Nephron (organoid): ENCODE data around the gene KCNIP4.

Experiments
- H3K27ac Mint-ChIP-seq, 3 experiments: 2 replicates each; pipeline ENCODE4 v1.8.0; 2020; ENCODE audit warnings: mixed read lengths in 3 of 3, mild to moderate bottlenecking in 2 of 3, moderate library complexity in 1 of 3
- H3K27me3 Mint-ChIP-seq: 2 replicates; pipeline ENCODE4 v1.8.0; 2021; ENCODE audit warnings: low read depth, mild to moderate bottlenecking, moderate library complexity, mixed read lengths
- H3K36me3 Mint-ChIP-seq: 2 replicates; pipeline ENCODE4 v1.8.0; 2020; ENCODE audit warnings: low read depth, mixed read lengths
- H3K4me1 Mint-ChIP-seq: 2 replicates; pipeline ENCODE4 v1.8.0; 2020; ENCODE audit warnings: mixed read lengths
- H3K4me3 Mint-ChIP-seq, 3 experiments: 2 replicates each; pipeline ENCODE4 v1.8.0; 2020; ENCODE audit warnings: mild to moderate bottlenecking in 3 of 3, mixed read lengths in 3 of 3, moderate library complexity in 2 of 3
- H3K9me3 Mint-ChIP-seq: 2 replicates; pipeline ENCODE4 v1.8.0; 2020; ENCODE audit warnings: mixed read lengths
- TF ChIP-seq, protein P1 (sequence below), 3 experiments: fragments of 200-600 bp; sonication (generic); IDR thresholded peaks; one replicate each; pipeline ENCODE4 v1.5.0; 2021; ENCODE audit warnings: antibody characterized with exemption in 3 of 3; ENCODE audit not compliant: unreplicated experiment in 3 of 3

Gene KCNIP4

DNA sequence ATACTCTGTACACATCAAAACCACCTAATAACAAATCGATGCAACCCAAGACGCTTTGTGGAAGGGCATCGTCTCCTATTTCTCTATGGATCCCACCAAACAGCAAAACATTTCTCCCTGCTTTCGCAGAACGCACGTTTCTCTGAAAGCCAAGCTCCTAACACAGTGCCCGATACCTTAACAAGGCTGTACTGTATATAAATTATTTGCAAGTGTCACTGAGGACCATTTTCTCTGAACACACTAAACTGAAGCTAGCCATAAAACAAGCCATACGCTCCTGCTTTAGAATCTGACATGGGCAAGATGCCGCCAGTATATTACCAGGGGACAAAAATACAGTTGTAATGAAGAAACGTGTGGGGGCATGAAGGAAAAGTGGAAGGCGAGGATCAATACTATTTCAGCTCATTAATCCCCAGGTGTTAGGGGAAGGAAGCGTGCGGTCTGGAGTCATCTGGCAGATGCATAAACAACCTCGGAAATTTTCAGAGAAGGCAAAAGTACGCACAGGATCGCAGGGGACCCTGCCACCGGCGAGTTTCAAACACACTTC is 703 bp downstream of the KCNIP4 start:
- Mint-ChIP-seq H3K27me3 (peaks cover 81% of the 10 kb centered on the region), H3K36me3 (no peaks in the 10 kb centered on the region), H3K4me3 (peak overlapping the region; percentile 77 to 82 (median 77)), H3K27ac (no peak overlapping the region), H3K4me1 (peaks cover 6% of the 10 kb centered on the region), H3K9me3 (no peaks in the 10 kb centered on the region)
- TF ChIP-seq, protein P1, sequence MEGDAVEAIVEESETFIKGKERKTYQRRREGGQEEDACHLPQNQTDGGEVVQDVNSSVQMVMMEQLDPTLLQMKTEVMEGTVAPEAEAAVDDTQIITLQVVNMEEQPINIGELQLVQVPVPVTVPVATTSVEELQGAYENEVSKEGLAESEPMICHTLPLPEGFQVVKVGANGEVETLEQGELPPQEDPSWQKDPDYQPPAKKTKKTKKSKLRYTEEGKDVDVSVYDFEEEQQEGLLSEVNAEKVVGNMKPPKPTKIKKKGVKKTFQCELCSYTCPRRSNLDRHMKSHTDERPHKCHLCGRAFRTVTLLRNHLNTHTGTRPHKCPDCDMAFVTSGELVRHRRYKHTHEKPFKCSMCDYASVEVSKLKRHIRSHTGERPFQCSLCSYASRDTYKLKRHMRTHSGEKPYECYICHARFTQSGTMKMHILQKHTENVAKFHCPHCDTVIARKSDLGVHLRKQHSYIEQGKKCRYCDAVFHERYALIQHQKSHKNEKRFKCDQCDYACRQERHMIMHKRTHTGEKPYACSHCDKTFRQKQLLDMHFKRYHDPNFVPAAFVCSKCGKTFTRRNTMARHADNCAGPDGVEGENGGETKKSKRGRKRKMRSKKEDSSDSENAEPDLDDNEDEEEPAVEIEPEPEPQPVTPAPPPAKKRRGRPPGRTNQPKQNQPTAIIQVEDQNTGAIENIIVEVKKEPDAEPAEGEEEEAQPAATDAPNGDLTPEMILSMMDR (IDR thresholded peaks at IDR 0.05; ENCODE audit: unreplicated experiment in 3 of 3), result no peak

GRCh38 chr4:21946858-21947257 is 1.7 kb downstream of the KCNIP4 start:
- Mint-ChIP-seq H3K36me3 (no peaks in the 10 kb centered on the region), H3K4me1 (peaks cover 6% of the 10 kb centered on the region), H3K9me3 (no peaks in the 10 kb centered on the region), H3K27me3 (peaks cover 77% of the 10 kb centered on the region), H3K27ac (no peak overlapping the region), H3K4me3 (peak overlapping the region; percentile 2 to 36 (median 24))
- TF ChIP-seq, protein P1 (IDR thresholded peaks at IDR 0.05; ENCODE audit: unreplicated experiment in 3 of 3), result no peak

GRCh38 chr4:21921526-21922180 is 26.9 kb downstream of the KCNIP4 start:
- H3K36me3 Mint-ChIP-seq, result no peaks in the 10 kb centered on the region
- H3K4me3 Mint-ChIP-seq, result no peak overlapping the region
- H3K4me1 Mint-ChIP-seq, result no peaks in the 10 kb centered on the region
- no peaks in the 10 kb centered on the region for H3K27me3 Mint-ChIP-seq
- no peaks in the 10 kb centered on the region for H3K9me3 Mint-ChIP-seq
- H3K27ac Mint-ChIP-seq, result no peak overlapping the region
- TF ChIP-seq, protein P1 (IDR thresholded peaks at IDR 0.05; ENCODE audit: unreplicated experiment in 3 of 3), result no peak

- no peak overlapping the region for H3K27ac Mint-ChIP-seq
- no peaks in the 10 kb centered on the region for H3K4me1 Mint-ChIP-seq
- no peak overlapping the region for H3K4me3 Mint-ChIP-seq
- no peaks in the 10 kb centered on the region for H3K9me3 Mint-ChIP-seq
- no peaks in the 10 kb centered on the region for H3K27me3 Mint-ChIP-seq
- TF ChIP-seq, protein P1 (IDR thresholded peaks at IDR 0.05; ENCODE audit: unreplicated experiment in 3 of 3), result no peak
- H3K36me3 Mint-ChIP-seq, result no peaks in the 10 kb centered on the region
Measured at GRCh38 chr4:21915761-21916160, 32.8 kb downstream of the KCNIP4 start.

DNA sequence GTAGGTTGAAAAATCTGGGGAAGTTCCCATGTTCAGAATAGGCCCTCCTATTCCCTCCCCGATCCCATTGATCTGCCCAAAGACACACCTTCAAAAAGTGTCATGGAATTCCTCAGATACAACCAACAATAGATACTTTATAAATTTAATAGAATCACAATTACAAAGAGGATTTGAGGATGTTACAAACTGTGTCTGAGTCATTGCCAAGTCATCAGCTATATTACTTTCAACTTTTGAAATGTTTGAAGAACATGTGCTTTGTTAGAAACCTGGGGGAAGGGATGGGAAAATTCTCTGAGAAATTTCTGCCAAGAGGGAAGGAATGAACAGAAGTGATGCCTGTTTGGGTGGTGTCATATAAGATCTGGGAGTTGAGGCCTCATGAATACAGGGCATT is 46.7 kb downstream of the KCNIP4 start:
- no peak overlapping the region for H3K27ac Mint-ChIP-seq
- peaks cover 4% of the 10 kb centered on the region for H3K9me3 Mint-ChIP-seq
- no peaks in the 10 kb centered on the region for H3K27me3 Mint-ChIP-seq
- no peak overlapping the region for H3K4me3 Mint-ChIP-seq
- TF ChIP-seq, protein P1 (IDR thresholded peaks at IDR 0.05; ENCODE audit: unreplicated experiment in 3 of 3), result no peak
- H3K4me1 Mint-ChIP-seq, result no peaks in the 10 kb centered on the region
- no peaks in the 10 kb centered on the region for H3K36me3 Mint-ChIP-seq

- Mint-ChIP-seq H3K36me3 (no peaks in the 10 kb centered on the region), H3K9me3 (peaks cover 4% of the 10 kb centered on the region), H3K4me3 (no peak overlapping the region), H3K27ac (no peak overlapping the region), H3K4me1 (no peaks in the 10 kb centered on the region), H3K27me3 (no peaks in the 10 kb centered on the region)
- TF ChIP-seq, protein P1 (IDR thresholded peaks at IDR 0.05; ENCODE audit: unreplicated experiment in 3 of 3), result no peak
Measured at GRCh38 chr4:21901281-21901680, 47.3 kb downstream of the KCNIP4 start.
